ENCODE measurements around the gene CYTH2. TPM values are rescaled to one million over a fixed set of nuclear protein-coding genes. Genes with fewer than 3 reads are reported as not detected.

The CYTH2 gene
- total and polyA plus RNA-seq, 7 donors = 21.8 to 45.2 (median 36.6) TPM

GRCh38 chr19:48498595-48499311 lies 29.6 kb downstream of the CYTH2 start:
- Histone ChIP-seq H3K4me1 (no peaks in the 10 kb centered on the region), H3K9me3 (no peaks in the 10 kb centered on the region), H3K27me3 (ENCODE audit: insufficient read depth in 3 of 3, low read length in 2 of 3) (peaks cover 0 to 52% (median 25%) of the 10 kb centered on the region in 3 donors), H3K4me3 (no peak overlapping the region), H3K36me3 (ENCODE audit: insufficient read depth in 1 of 2, low read depth in 1 of 2) (no peaks in the 10 kb centered on the region), H3K27ac (no peak overlapping the region)
- intact Hi-C loops (cut with DNase I) = no loop called here
- TF ChIP-seq CTCF (IDR thresholded peaks at IDR 0.05) = no peak
- DNase-seq = no peak
- WGBS, 3 donors = 45 to 54% (median 46%) methylated on average over 22 to 59 of the region's 59 CpGs
- ATAC-seq = no peak

- Histone ChIP-seq H3K27me3 (ENCODE audit: insufficient read depth in 3 of 3, low read length in 2 of 3) (peaks cover 0 to 48% (median 23%) of the 10 kb centered on the region in 3 donors), H3K4me3 (no peak overlapping the region), H3K9me3 (no peaks in the 10 kb centered on the region), H3K36me3 (ENCODE audit: insufficient read depth in 1 of 2, low read depth in 1 of 2) (no peaks in the 10 kb centered on the region), H3K4me1 (no peaks in the 10 kb centered on the region), H3K27ac (no peak overlapping the region)
- WGBS, 3 donors = 52 to 61% (median 53%) methylated on average over 32 to 44 of the region's 44 CpGs
- intact Hi-C loops (cut with DNase I) = no loop called here
- DNase-seq (no peak), ATAC-seq (no peak)
- TF ChIP-seq CTCF (IDR thresholded peaks at IDR 0.05) = no peak
These were observed 30.3 kb downstream of the CYTH2 start for GRCh38 chr19:48499316-48500090.

GRCh38 chr19:48500830-48501493 lies 31.8 kb downstream of the CYTH2 start:
- peaks cover 0 to 46% (median 21%) of the 10 kb centered on the region in 3 donors for H3K27me3 ChIP-seq (ENCODE audit: insufficient read depth in 3 of 3, low read length in 2 of 3)
- 35 to 49% (median 44%) methylated on average over 21 to 32 of the region's 32 CpGs for WGBS, 3 donors

More at GRCh38 chr19:48500830-48501493, 31.8 kb downstream of the CYTH2 start:
- no peak overlapping the region for H3K27ac ChIP-seq
- no peak for DNase-seq
- intact Hi-C loops (cut with DNase I) = no loop called here
- no peaks in the 10 kb centered on the region for H3K4me1 ChIP-seq
- H3K9me3 ChIP-seq = no peaks in the 10 kb centered on the region
- no peak overlapping the region for H3K4me3 ChIP-seq
- TF ChIP-seq CTCF (IDR thresholded peaks at IDR 0.05) = no peak
- ATAC-seq = peak in 1 of 4 donors; percentile 4
- no peaks in the 10 kb centered on the region for H3K36me3 ChIP-seq (ENCODE audit: insufficient read depth in 1 of 2, low read depth in 1 of 2)
